ENCODE data around the gene KMT2D. TPM values are rescaled to one million over a fixed set of nuclear protein-coding genes. Genes with fewer than 3 reads are reported as not detected.

The KMT2D gene
- total RNA-seq, 1 donor from 2014 or later: 86.9 TPM

DNA sequence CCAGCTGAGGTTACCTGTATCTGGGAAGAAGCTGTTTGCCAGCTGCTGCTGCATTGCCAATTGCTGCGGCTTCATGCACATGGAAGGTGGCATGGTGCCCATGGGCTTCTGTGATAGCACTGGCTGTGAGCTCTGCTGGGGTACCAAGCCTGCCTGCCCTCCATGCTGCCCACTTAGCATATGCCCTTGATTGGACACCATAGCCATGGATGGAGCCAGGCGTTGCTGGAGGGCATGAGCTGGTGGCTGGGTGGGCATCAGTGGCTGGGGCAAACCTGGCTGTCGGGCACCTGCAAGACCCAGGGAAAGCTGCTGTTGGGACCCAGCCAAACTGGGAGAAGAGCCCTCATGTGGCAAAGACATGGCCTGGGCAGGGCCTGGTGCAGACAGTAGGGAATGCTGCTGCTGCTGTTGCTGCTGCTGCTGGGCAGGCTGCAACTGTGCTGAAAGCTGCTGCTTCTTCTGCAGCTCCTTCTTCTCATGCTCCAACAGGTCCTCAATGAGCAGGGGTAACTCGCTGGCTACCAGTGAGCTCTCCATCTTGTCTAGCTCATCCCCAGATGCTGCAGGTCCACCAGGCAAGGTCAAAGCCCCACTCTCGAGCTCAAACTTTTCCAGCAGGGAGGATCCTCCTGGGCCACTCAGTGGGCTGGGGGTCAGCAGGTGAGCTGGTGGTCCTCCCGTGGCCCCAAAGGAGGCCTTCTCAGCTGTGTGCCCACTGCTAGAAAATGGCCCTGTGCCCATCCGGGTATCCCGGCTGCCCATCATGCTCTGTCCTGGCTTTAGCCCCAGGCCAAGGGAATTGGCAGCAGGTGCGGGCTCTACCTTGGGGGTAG lies 23.3 kb downstream of the KMT2D start:
- no peak for DNase-seq (ENCODE audit: low read depth)
- Mint-ChIP-seq H3K4me1 (ENCODE audit: low read depth, unreplicated experiment) (no peaks in the 10 kb centered on the region), H3K36me3 (ENCODE audit: low read depth, unreplicated experiment) (peaks cover 18% of the 10 kb centered on the region), H3K27me3 (ENCODE audit: low read depth, unreplicated experiment) (no peaks in the 10 kb centered on the region), H3K4me3 (ENCODE audit: unreplicated experiment) (no peak overlapping the region), H3K9me3 (ENCODE audit: unreplicated experiment) (no peaks in the 10 kb centered on the region), H3K27ac (ENCODE audit: unreplicated experiment) (no peak overlapping the region)
- H3K9ac ChIP-seq (ENCODE audit: low read length): no peak overlapping the region
- peaks cover 81% of the 10 kb centered on the region for H4K20me1 ChIP-seq (ENCODE audit: insufficient read depth, low read length)
- H3K27ac ChIP-seq (ENCODE audit: low read depth, low read length): no peak overlapping the region
- peaks cover 27% of the 10 kb centered on the region for H3K79me2 ChIP-seq (ENCODE audit: insufficient read depth, low read length)
- H3K36me3 ChIP-seq (ENCODE audit: insufficient read depth, low read length): peaks cover 48% of the 10 kb centered on the region
- no peak overlapping the region for H2AFZ ChIP-seq (ENCODE audit: low read depth, low read length)
- H3K4me1 ChIP-seq (ENCODE audit: insufficient read depth, low read length): no peaks in the 10 kb centered on the region
- TF ChIP-seq EZH2 (IDR thresholded peaks at IDR 0.05; ENCODE audit: insufficient read depth, low read length): no peak
- TF ChIP-seq, protein P1, sequence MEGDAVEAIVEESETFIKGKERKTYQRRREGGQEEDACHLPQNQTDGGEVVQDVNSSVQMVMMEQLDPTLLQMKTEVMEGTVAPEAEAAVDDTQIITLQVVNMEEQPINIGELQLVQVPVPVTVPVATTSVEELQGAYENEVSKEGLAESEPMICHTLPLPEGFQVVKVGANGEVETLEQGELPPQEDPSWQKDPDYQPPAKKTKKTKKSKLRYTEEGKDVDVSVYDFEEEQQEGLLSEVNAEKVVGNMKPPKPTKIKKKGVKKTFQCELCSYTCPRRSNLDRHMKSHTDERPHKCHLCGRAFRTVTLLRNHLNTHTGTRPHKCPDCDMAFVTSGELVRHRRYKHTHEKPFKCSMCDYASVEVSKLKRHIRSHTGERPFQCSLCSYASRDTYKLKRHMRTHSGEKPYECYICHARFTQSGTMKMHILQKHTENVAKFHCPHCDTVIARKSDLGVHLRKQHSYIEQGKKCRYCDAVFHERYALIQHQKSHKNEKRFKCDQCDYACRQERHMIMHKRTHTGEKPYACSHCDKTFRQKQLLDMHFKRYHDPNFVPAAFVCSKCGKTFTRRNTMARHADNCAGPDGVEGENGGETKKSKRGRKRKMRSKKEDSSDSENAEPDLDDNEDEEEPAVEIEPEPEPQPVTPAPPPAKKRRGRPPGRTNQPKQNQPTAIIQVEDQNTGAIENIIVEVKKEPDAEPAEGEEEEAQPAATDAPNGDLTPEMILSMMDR (IDR thresholded peaks at IDR 0.05; ENCODE audit: insufficient read depth, low read depth, low read length): no peak
- no peak overlapping the region for H3K4me2 ChIP-seq (ENCODE audit: low read length)
- FAIRE-seq: no peak
- no peaks in the 10 kb centered on the region for H3K27me3 ChIP-seq (ENCODE audit: insufficient read depth, low read length)
- no peak overlapping the region for H3K4me3 ChIP-seq (ENCODE audit: insufficient read depth, low read depth, low read length)
- H3K9me3 ChIP-seq (ENCODE audit: insufficient read depth, low read depth, low read length): no peaks in the 10 kb centered on the region

GRCh38 chr12:49036029-49036428 lies 24.6 kb downstream of the KMT2D start:
- DNase-seq (ENCODE audit: low read depth) (no peak), FAIRE-seq (no peak)
- no peak overlapping the region for H3K4me2 ChIP-seq (ENCODE audit: low read length)
- no peaks in the 10 kb centered on the region for H3K27me3 ChIP-seq (ENCODE audit: insufficient read depth, low read length)
- H3K27ac ChIP-seq (ENCODE audit: low read depth, low read length): no peak overlapping the region
- H2AFZ ChIP-seq (ENCODE audit: low read depth, low read length): no peak overlapping the region
- no peaks in the 10 kb centered on the region for H3K4me1 ChIP-seq (ENCODE audit: insufficient read depth, low read length)
- Mint-ChIP-seq H3K4me3 (ENCODE audit: unreplicated experiment) (no peak overlapping the region), H3K4me1 (ENCODE audit: low read depth, unreplicated experiment) (no peaks in the 10 kb centered on the region), H3K36me3 (ENCODE audit: low read depth, unreplicated experiment) (peaks cover 15% of the 10 kb centered on the region), H3K27ac (ENCODE audit: unreplicated experiment) (no peak overlapping the region), H3K27me3 (ENCODE audit: low read depth, unreplicated experiment) (no peaks in the 10 kb centered on the region), H3K9me3 (ENCODE audit: unreplicated experiment) (no peaks in the 10 kb centered on the region)
- H3K9me3 ChIP-seq (ENCODE audit: insufficient read depth, low read depth, low read length): no peaks in the 10 kb centered on the region
- H4K20me1 ChIP-seq (ENCODE audit: insufficient read depth, low read length): peaks cover 83% of the 10 kb centered on the region
- no peak overlapping the region for H3K9ac ChIP-seq (ENCODE audit: low read length)
- H3K4me3 ChIP-seq (ENCODE audit: insufficient read depth, low read depth, low read length): no peak overlapping the region
- TF ChIP-seq, protein P1 (IDR thresholded peaks at IDR 0.05; ENCODE audit: insufficient read depth, low read depth, low read length): no peak
- no peak for TF ChIP-seq EZH2 (IDR thresholded peaks at IDR 0.05; ENCODE audit: insufficient read depth, low read length)
- H3K79me2 ChIP-seq (ENCODE audit: insufficient read depth, low read length): peaks cover 27% of the 10 kb centered on the region
- peaks cover 46% of the 10 kb centered on the region for H3K36me3 ChIP-seq (ENCODE audit: insufficient read depth, low read length)

- Histone ChIP-seq H3K4me1 (ENCODE audit: insufficient read depth, low read length) (no peaks in the 10 kb centered on the region), H3K4me2 (ENCODE audit: low read length) (no peak overlapping the region), H3K27ac (ENCODE audit: low read depth, low read length) (no peak overlapping the region), H2AFZ (ENCODE audit: low read depth, low read length) (no peak overlapping the region), H4K20me1 (ENCODE audit: insufficient read depth, low read length) (peaks cover 81% of the 10 kb centered on the region), H3K9ac (ENCODE audit: low read length) (no peak overlapping the region), H3K79me2 (ENCODE audit: insufficient read depth, low read length) (peaks cover 24% of the 10 kb centered on the region), H3K9me3 (ENCODE audit: insufficient read depth, low read depth, low read length) (no peaks in the 10 kb centered on the region), H3K36me3 (ENCODE audit: insufficient read depth, low read length) (peaks cover 48% of the 10 kb centered on the region), H3K4me3 (ENCODE audit: insufficient read depth, low read depth, low read length) (no peak overlapping the region), H3K27me3 (ENCODE audit: insufficient read depth, low read length) (no peaks in the 10 kb centered on the region)
- Mint-ChIP-seq H3K9me3 (ENCODE audit: unreplicated experiment) (no peaks in the 10 kb centered on the region), H3K4me3 (ENCODE audit: unreplicated experiment) (no peak overlapping the region), H3K36me3 (ENCODE audit: low read depth, unreplicated experiment) (peaks cover 15% of the 10 kb centered on the region), H3K27ac (ENCODE audit: unreplicated experiment) (no peak overlapping the region), H3K27me3 (ENCODE audit: low read depth, unreplicated experiment) (no peaks in the 10 kb centered on the region), H3K4me1 (ENCODE audit: low read depth, unreplicated experiment) (no peaks in the 10 kb centered on the region)
- no peak for TF ChIP-seq EZH2 (IDR thresholded peaks at IDR 0.05; ENCODE audit: insufficient read depth, low read length)
- TF ChIP-seq, protein P1 (IDR thresholded peaks at IDR 0.05; ENCODE audit: insufficient read depth, low read depth, low read length): no peak
- no peak for DNase-seq (ENCODE audit: low read depth)
- no peak for FAIRE-seq
These were observed 26.3 kb downstream of the KMT2D start for GRCh38 chr12:49034286-49034622.

Data from astrocyte (in vitro differentiated cells and primary cell).